NCI-H2081 (cell line): ENCODE measurements around the gene PRSS27.

Source experiments
- DNase-seq, 2 experiments: peaks; one replicate each; lab custom pipeline; 2025; lab: John Stamatoyannopoulos, UW

The PRSS27 gene

GRCh38 chr16:2751577-2752034 is 31.6 kb upstream of the PRSS27 start:
- DNase-seq: peak; percentile 54 to 66

- no peak for DNase-seq
These were observed 29.9 kb upstream of the PRSS27 start for GRCh38 chr16:2749936-2750335.

GRCh38 chr16:2749476-2749875 is 29.5 kb upstream of the PRSS27 start:
- peak; percentile 26 to 62 for DNase-seq

GRCh38 chr16:2748757-2749455 is 28.9 kb upstream of the PRSS27 start:
- peak in 1 of 2 experiments; percentile 18 for DNase-seq

GRCh38 chr16:2745961-2746360 is 25.9 kb upstream of the PRSS27 start:
- no peak for DNase-seq

- no peak for DNase-seq
These were observed 25.3 kb upstream of the PRSS27 start for GRCh38 chr16:2745116-2745890.

- no peak for DNase-seq
These were observed 24.7 kb upstream of the PRSS27 start for GRCh38 chr16:2744711-2745110.

- no peak for DNase-seq
These were observed 23.2 kb upstream of the PRSS27 start for GRCh38 chr16:2743007-2743810.

- no peak for DNase-seq
These were observed 22.4 kb upstream of the PRSS27 start for GRCh38 chr16:2742323-2743006.

- DNase-seq: no peak
These were observed 21.1 kb upstream of the PRSS27 start for GRCh38 chr16:2741168-2741567.

- no peak for DNase-seq
These were observed 20.5 kb upstream of the PRSS27 start for GRCh38 chr16:2740476-2740875.

- no peak for DNase-seq
These were observed 19.8 kb upstream of the PRSS27 start for GRCh38 chr16:2739625-2740430.

- no peak for DNase-seq
These were observed 18.6 kb upstream of the PRSS27 start for GRCh38 chr16:2738615-2739014.

- no peak for DNase-seq
These were observed 17.9 kb upstream of the PRSS27 start for GRCh38 chr16:2737895-2738418.

GRCh38 chr16:2737238-2737605 is 17.2 kb upstream of the PRSS27 start:
- DNase-seq: no peak

GRCh38 chr16:2736476-2737237 is 16.6 kb upstream of the PRSS27 start:
- no peak for DNase-seq

GRCh38 chr16:2734844-2735515 is 15.0 kb upstream of the PRSS27 start:
- no peak for DNase-seq

GRCh38 chr16:2728034-2728433 is 8.0 kb upstream of the PRSS27 start:
- no peak for DNase-seq

- DNase-seq: no peak
These were observed 6.9 kb upstream of the PRSS27 start for GRCh38 chr16:2726923-2727322.
